Skin of body (tissue), 2 donors: ENCODE measurements around the gene WRNIP1. TPM values are rescaled to one million over a fixed set of nuclear protein-coding genes. Genes with fewer than 3 reads are reported as not detected.

Experiments
- DNase-seq: peaks from one replicate; lab custom pipeline; 2025; lab: John Stamatoyannopoulos, UW
- total RNA-seq: library from RNA; depleted of rRNA; stranded (reverse); fragments of >200 nt; gene quantifications from one replicate; pipeline ENCODE4 v1.2.3, GENCODE V29; 2014

Gene WRNIP1
- total RNA-seq, 1 donor from 2014 or later = 24.8 TPM

GRCh38 chr6:2740581-2740980, 24.6 kb upstream of the WRNIP1 start:
- no peak for DNase-seq

GRCh38 chr6:2741756-2742155, 23.4 kb upstream of the WRNIP1 start:
- no peak for DNase-seq

GRCh38 chr6:2743280-2744208, 21.6 kb upstream of the WRNIP1 start:
- DNase-seq = no peak

- no peak for DNase-seq
These were observed 20.9 kb upstream of the WRNIP1 start for GRCh38 chr6:2744209-2744771.

GRCh38 chr6:2744778-2745177, 20.4 kb upstream of the WRNIP1 start:
- no peak for DNase-seq

GRCh38 chr6:2745246-2745645, 19.9 kb upstream of the WRNIP1 start:
- DNase-seq = no peak

- no peak for DNase-seq
These were observed 18.6 kb upstream of the WRNIP1 start for GRCh38 chr6:2746557-2747061.

- no peak for DNase-seq
These were observed 17.0 kb upstream of the WRNIP1 start for GRCh38 chr6:2748183-2748582.

GRCh38 chr6:2749969-2750600, 15.1 kb upstream of the WRNIP1 start:
- peak; percentile 72 for DNase-seq

GRCh38 chr6:2750832-2751231, 14.4 kb upstream of the WRNIP1 start, which contains the start of gene MYLK4:
Gene MYLK4, minus strand, starts transcription at chr6:2750922. Its CDS starts 1,628 bp downstream, at chr6:2749294.
- DNase-seq = no peak

- DNase-seq = no peak
These were observed 13.3 kb upstream of the WRNIP1 start for GRCh38 chr6:2751871-2752270.

GRCh38 chr6:2752477-2753109, 12.6 kb upstream of the WRNIP1 start:
- DNase-seq = no peak

- DNase-seq = no peak
These were observed 12.1 kb upstream of the WRNIP1 start for GRCh38 chr6:2753110-2753489.

GRCh38 chr6:2753743-2754142, 11.4 kb upstream of the WRNIP1 start:
- DNase-seq = no peak

GRCh38 chr6:2754393-2754792, 10.8 kb upstream of the WRNIP1 start:
- DNase-seq = no peak

GRCh38 chr6:2754911-2755310, 10.3 kb upstream of the WRNIP1 start:
- no peak for DNase-seq

- no peak for DNase-seq
These were observed 9.7 kb upstream of the WRNIP1 start for GRCh38 chr6:2755456-2755855.

- no peak for DNase-seq
These were observed 9.0 kb upstream of the WRNIP1 start for GRCh38 chr6:2756241-2756640.

- no peak for DNase-seq
These were observed 8.4 kb upstream of the WRNIP1 start for GRCh38 chr6:2756687-2757224.

GRCh38 chr6:2758980-2759379, 6.2 kb upstream of the WRNIP1 start:
- DNase-seq = no peak
